Measurements from ENCODE around the gene ALDH18A1. TPM values are rescaled to one million over a fixed set of nuclear protein-coding genes. Genes with fewer than 3 reads are reported as not detected.

Gene ALDH18A1
- 1 to 10 TPM; 2.6 to 6.7 (median 5.7) TPM for total RNA-seq

DNA sequence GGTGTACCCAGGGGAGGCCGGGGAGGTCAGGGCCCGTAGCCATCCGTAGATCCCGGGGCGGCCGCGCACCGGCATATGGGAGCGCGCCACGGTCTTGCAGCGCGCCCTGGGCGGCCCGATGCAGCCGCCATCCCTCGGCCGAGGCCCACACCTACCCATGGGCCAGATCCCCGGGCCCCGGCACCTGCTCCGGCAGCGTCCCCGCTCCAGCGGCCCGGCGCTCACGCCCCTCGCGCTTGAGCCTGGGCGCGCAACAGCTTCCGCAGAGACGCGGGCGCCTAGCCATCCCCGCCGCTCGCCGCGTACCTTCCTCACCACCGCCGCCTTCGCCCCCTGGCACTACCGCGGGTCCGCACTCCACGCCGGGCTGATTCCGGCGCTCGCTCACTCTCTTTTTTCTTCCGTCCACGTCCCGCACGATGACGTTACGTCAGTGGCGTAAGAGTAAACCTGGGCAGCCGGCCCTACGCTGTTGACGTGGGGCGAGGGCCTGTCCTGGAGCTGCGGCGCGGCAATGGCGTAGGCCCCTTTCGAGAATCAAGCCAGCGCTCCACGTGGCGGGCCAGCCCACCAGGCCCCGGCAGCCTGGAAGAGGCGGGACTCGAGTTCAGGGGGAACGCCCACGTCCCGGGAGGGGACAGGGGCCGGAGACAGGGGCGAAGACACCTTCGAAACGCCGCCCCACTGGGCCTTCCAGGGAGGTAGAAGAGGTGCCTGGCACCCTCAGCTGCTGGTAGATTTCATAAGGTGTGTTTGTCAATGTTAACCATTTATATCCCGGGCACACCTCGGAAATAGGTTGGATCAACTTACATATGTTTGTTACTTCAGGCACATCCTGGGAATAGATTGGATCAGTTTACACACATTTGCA lies at the start of gene ALDH18A1:
TSS of gene ALDH18A1 (minus strand) at position 421 of the 874 bp plus-strand sequence. CDS start 3,334 bp downstream, outside the sequence.
- TF ChIP-seq, protein P1, sequence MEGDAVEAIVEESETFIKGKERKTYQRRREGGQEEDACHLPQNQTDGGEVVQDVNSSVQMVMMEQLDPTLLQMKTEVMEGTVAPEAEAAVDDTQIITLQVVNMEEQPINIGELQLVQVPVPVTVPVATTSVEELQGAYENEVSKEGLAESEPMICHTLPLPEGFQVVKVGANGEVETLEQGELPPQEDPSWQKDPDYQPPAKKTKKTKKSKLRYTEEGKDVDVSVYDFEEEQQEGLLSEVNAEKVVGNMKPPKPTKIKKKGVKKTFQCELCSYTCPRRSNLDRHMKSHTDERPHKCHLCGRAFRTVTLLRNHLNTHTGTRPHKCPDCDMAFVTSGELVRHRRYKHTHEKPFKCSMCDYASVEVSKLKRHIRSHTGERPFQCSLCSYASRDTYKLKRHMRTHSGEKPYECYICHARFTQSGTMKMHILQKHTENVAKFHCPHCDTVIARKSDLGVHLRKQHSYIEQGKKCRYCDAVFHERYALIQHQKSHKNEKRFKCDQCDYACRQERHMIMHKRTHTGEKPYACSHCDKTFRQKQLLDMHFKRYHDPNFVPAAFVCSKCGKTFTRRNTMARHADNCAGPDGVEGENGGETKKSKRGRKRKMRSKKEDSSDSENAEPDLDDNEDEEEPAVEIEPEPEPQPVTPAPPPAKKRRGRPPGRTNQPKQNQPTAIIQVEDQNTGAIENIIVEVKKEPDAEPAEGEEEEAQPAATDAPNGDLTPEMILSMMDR (IDR thresholded peaks at IDR 0.05 in 4 of 5, conservative IDR thresholded peaks at IDR 0.05 in 1 of 5) = no peak
- no peak for TF ChIP-seq POLR2A (IDR thresholded peaks at IDR 0.05)
- Histone ChIP-seq H3K4me1 (peaks cover 5 to 7% of the 10 kb centered on the region in 2 donors), H3K27ac (peak within 1 kb of the TSS; percentile 24 to 74 (median 40)), H3K4me3 (peak within 1 kb of the TSS; percentile 68 to 100 (median 75)), H3K27me3 (no peaks in the 10 kb centered on the region), H3K9me3 (no peaks in the 10 kb centered on the region), H3K36me3 (peaks cover 0 to 10% of the 10 kb centered on the region in 2 donors)
- DNase-seq (peak; percentile 55 to 80), ATAC-seq (peak; percentile 91 to 92)
- intact Hi-C loops (cut with DNase I; ENCODE audit: low total_unique reads) (loop anchor here (5.0 kb wide), 1 partner anchor 36 kb away; the partner anchor contains the start of gene TCTN3), in situ Hi-C loops (cut with MboI; ENCODE audit: low sequenced_read_pairs in 4 of 4) (no loop called here)

DNA sequence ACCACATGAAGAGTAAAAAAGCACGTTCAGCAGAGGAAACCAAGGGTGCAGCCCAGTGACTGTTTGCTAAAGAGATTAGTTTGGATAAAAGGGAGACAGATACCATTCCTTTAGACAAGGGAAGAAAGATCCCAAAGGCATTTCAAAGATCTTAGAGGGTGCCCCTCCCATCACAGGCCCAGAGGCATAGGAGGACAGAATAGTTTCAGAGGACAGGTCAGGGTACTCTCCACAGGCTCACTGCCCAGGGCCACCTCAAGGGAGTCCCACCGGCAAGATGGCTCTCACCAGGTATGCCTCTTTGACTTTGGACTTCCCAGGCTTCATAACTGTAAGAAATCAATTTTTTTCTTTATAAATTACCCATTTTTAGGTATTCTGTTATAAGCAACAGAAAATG lies 41.9 kb upstream of the ALDH18A1 start:
- H3K27ac ChIP-seq = no peak overlapping the region
- H3K9me3 ChIP-seq = no peaks in the 10 kb centered on the region
- no peaks in the 10 kb centered on the region for H3K4me1 ChIP-seq
- in situ Hi-C loops (cut with MboI; ENCODE audit: low sequenced_read_pairs in 4 of 4) = loop anchor here in 2 of 4 donors (5.0 to 25.0 kb wide), 3 partner anchors 144 to 339 kb away; partner anchors contain the start of gene CCNJ (in 2 of the 2)
- ATAC-seq (no peak), DNase-seq (no peak)
- intact Hi-C loops (cut with DNase I; ENCODE audit: low total_unique reads) = no loop called here
- TF ChIP-seq POLR2A (IDR thresholded peaks at IDR 0.05) = no peak
- TF ChIP-seq, protein P1 (IDR thresholded peaks at IDR 0.05 in 4 of 5, conservative IDR thresholded peaks at IDR 0.05 in 1 of 5) = no peak
- H3K27me3 ChIP-seq = no peaks in the 10 kb centered on the region
- H3K4me3 ChIP-seq = no peak overlapping the region
- H3K36me3 ChIP-seq = no peaks in the 10 kb centered on the region

DNA sequence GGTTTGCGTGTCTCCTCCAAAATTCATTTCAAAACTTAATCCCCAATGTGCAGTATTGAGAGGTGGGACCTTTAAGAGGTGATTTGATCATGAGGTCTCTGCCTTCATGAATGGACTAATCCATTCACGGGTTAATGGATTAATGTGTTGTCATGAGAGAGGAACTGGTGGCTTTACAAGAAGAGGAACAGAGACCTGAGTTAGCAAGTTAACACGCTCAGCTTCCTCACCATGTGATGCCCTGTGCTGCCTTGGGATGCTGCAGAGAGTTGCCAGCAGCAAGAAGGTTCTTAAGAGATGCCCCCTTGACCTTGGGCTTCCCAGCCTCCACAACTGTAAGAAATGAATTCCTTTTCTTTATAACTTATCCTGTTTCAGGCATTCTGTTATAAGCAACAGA lies 40.9 kb upstream of the ALDH18A1 start:
- H3K27me3 ChIP-seq = no peaks in the 10 kb centered on the region
- H3K4me1 ChIP-seq = peaks cover 4 to 8% of the 10 kb centered on the region in 2 donors
- DNase-seq (peak; percentile 16 to 24), ATAC-seq (no peak)
- TF ChIP-seq, protein P1 (IDR thresholded peaks at IDR 0.05 in 4 of 5, conservative IDR thresholded peaks at IDR 0.05 in 1 of 5) = no peak
- no peak for TF ChIP-seq POLR2A (IDR thresholded peaks at IDR 0.05)
- no peaks in the 10 kb centered on the region for H3K9me3 ChIP-seq
- no peak overlapping the region for H3K27ac ChIP-seq
- H3K4me3 ChIP-seq = no peak overlapping the region
- intact Hi-C loops (cut with DNase I; ENCODE audit: low total_unique reads) = no loop called here
- in situ Hi-C loops (cut with MboI; ENCODE audit: low sequenced_read_pairs in 4 of 4) = loop anchor here in 2 of 4 donors (5.0 to 25.0 kb wide), 3 partner anchors 145 to 340 kb away; partner anchors contain the start of gene CCNJ (in 2 of the 2)
- H3K36me3 ChIP-seq = no peaks in the 10 kb centered on the region

DNA sequence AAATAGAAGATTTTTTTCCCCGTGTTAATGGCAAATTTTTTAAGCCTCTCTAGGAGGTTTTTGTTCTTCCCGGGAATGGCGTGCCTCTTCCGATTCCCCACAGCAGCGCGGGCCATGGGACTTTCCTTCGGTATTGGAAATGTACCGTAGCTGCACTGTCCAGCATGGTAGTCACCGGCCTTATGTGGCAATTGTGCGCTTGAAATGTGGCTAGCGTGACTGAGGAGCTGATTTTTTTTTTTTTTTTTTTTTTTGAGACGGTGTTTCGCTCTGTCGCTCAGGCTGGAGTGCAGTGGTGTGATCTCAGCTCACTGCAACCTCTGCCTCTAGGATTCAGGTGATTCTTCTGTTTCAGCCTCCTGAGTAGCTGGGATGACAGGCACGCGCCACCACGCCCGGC lies 38.2 kb upstream of the ALDH18A1 start:
- no peak for ATAC-seq
- Histone ChIP-seq H3K4me3 (no peak overlapping the region), H3K27ac (no peak overlapping the region), H3K4me1 (peaks cover 4 to 13% of the 10 kb centered on the region in 2 donors), H3K9me3 (no peaks in the 10 kb centered on the region), H3K36me3 (peaks cover 0 to 18% of the 10 kb centered on the region in 2 donors), H3K27me3 (no peaks in the 10 kb centered on the region)
- DNase-seq = no peak
- TF ChIP-seq, protein P1 (IDR thresholded peaks at IDR 0.05 in 4 of 5, conservative IDR thresholded peaks at IDR 0.05 in 1 of 5) = no peak
- TF ChIP-seq POLR2A (IDR thresholded peaks at IDR 0.05) = no peak
- in situ Hi-C loops (cut with MboI; ENCODE audit: low sequenced_read_pairs in 4 of 4) = loop anchor here in 2 of 4 donors (5.0 to 25.0 kb wide), 3 partner anchors 148 to 343 kb away; partner anchors contain the start of gene CCNJ (in 2 of the 2)
- intact Hi-C loops (cut with DNase I; ENCODE audit: low total_unique reads) = loop anchor here (1.0 to 5.0 kb wide), 4 partner anchors 37 to 348 kb away; partner anchors contain the start of genes ALDH18A1, CC2D2B and CCNJ
